ENCODE measurements around the gene TAX1BP1.

TAX1BP1 gene

DNA sequence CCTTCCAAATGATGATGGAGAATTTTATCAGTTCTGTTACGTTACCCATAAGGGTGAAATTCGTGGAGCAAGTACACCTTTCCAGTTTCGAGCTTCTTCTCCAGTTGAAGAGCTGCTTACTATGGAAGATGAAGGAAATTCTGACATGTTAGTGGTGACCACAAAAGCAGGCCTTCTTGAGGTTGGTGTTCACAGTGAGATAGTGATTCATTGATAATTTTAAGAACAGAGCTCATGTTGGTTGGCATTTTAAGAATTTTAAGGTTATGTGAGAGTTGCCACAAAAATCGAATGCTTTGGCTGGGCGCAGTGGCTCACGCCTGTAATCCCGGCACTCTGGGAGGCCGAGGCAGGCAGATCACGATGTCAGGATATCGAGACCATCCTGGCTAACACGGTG lies 25.9 kb downstream of the TAX1BP1 start:
- no peak overlapping the region for H3K9ac ChIP-seq (ENCODE audit: low read length)
- peaks cover 3% of the 10 kb centered on the region for H3K4me1 ChIP-seq (ENCODE audit: control insufficient read depth, insufficient read depth, low read length)
- no peaks in the 10 kb centered on the region for H3K27me3 ChIP-seq (ENCODE audit: control insufficient read depth, insufficient read depth, low read length)
- no peak overlapping the region for H3K4me3 ChIP-seq (ENCODE audit: low read length)
- H3K27ac ChIP-seq (ENCODE audit: low read depth, low read length): no peak overlapping the region
- H3K36me3 ChIP-seq (ENCODE audit: control insufficient read depth, insufficient read depth, low read length): no peaks in the 10 kb centered on the region

DNA sequence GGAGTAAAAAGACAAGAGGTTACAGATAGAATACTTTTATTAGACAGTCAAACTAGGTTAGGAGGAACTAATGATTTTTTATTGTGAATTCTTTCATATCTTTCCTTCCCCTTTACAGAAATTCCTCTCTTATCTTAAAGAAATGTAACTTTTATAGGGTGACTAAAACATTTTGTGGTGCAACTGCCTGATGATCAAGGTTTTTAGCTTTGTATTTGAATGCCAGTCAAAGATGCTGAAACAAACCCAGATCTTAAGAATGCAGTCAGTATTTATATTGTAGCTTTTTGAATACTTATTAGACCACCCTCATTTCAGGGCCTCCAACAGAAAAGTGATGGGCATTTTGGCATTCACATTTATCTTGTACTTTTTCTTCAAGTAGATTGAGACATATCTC lies 27.4 kb downstream of the TAX1BP1 start:
- Histone ChIP-seq H3K27ac (ENCODE audit: low read depth, low read length) (no peak overlapping the region), H3K4me3 (ENCODE audit: low read length) (no peak overlapping the region)

DNA sequence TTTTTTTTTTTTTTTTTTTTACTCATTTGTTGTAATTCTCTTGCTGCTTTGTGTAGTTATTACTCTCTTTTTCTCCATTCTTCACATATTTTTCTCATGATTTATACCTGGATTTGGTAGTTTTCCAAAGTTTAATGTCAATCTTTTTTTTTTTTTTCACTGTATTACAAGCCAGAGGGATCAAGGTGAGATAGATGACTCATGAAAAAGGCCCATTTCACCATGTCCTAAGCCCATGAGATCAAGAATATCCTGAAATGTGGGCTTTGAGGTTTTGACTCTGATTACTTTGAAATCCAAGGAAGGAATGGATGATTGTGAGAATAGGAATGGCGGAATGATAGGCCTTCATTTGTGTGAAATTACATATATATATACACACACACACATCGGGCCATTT lies 31.1 kb downstream of the TAX1BP1 start:
- Histone ChIP-seq H3K4me1 (ENCODE audit: control insufficient read depth, insufficient read depth, low read length) (no peaks in the 10 kb centered on the region), H3K27me3 (ENCODE audit: control insufficient read depth, insufficient read depth, low read length) (no peaks in the 10 kb centered on the region), H3K4me3 (ENCODE audit: low read length) (no peak overlapping the region), H3K27ac (ENCODE audit: low read depth, low read length) (no peak overlapping the region), H3K9ac (ENCODE audit: low read length) (no peak overlapping the region), H3K36me3 (ENCODE audit: control insufficient read depth, insufficient read depth, low read length) (no peaks in the 10 kb centered on the region)

More for the DNA sequence above, 27.4 kb downstream of the TAX1BP1 start:
- peaks cover 3% of the 10 kb centered on the region for H3K4me1 ChIP-seq (ENCODE audit: control insufficient read depth, insufficient read depth, low read length)
- no peaks in the 10 kb centered on the region for H3K27me3 ChIP-seq (ENCODE audit: control insufficient read depth, insufficient read depth, low read length)
- H3K9ac ChIP-seq (ENCODE audit: low read length): no peak overlapping the region
- no peaks in the 10 kb centered on the region for H3K36me3 ChIP-seq (ENCODE audit: control insufficient read depth, insufficient read depth, low read length)

DNA sequence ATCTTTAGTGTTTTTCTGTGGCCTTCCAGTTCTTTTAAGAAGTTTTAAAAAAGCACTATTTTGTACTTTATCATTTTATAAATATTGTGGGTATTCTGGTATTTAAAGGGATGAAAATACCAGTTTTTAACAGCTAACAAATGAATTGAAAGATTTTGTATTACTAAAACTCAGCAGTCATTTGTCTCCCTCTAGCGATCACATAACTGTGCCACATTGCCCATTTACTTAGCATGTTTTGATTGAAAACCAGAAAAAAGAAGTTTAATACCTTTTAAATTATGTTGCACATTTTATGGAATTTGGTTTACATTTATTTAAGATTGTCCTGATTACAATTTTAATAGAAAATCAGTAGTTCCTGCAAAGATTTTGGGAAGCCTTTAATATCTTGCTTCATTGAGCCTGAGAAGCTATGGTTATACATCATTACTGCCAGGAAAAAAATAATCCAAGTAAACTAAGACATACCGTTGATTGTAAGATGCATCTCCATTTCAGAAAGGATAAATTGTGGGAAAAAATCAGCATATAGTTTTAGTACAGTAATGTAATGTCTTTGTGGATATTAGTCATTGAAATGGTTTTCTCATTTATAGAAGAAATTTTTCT lies 34.9 kb downstream of the TAX1BP1 start:
- Histone ChIP-seq H3K27me3 (ENCODE audit: control insufficient read depth, insufficient read depth, low read length) (no peaks in the 10 kb centered on the region), H3K36me3 (ENCODE audit: control insufficient read depth, insufficient read depth, low read length) (no peaks in the 10 kb centered on the region), H3K9ac (ENCODE audit: low read length) (no peak overlapping the region), H3K27ac (ENCODE audit: low read depth, low read length) (no peak overlapping the region), H3K4me3 (ENCODE audit: low read length) (no peak overlapping the region), H3K4me1 (ENCODE audit: control insufficient read depth, insufficient read depth, low read length) (no peaks in the 10 kb centered on the region)

DNA sequence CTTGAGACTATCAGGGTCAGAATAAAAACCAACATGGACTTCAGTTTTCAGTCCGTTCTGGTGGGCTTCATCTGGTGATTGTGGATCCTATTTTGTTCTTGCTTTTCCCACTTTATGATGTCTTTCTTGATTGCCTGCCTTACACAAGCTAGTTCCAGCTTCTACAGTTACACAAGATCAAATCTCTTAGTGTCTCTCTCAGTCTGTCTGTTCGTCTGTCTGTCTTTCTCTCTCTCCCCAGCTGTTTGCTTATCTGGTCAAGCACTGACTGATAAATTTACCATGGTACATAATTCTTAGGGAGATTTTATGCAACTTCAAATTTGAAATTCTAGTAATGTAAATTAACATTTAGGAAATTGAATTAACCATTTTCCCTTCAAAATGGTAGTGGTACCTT lies 35.8 kb downstream of the TAX1BP1 start:
- Histone ChIP-seq H3K36me3 (ENCODE audit: control insufficient read depth, insufficient read depth, low read length) (no peaks in the 10 kb centered on the region), H3K4me3 (ENCODE audit: low read length) (no peak overlapping the region), H3K4me1 (ENCODE audit: control insufficient read depth, insufficient read depth, low read length) (no peaks in the 10 kb centered on the region)

DNA sequence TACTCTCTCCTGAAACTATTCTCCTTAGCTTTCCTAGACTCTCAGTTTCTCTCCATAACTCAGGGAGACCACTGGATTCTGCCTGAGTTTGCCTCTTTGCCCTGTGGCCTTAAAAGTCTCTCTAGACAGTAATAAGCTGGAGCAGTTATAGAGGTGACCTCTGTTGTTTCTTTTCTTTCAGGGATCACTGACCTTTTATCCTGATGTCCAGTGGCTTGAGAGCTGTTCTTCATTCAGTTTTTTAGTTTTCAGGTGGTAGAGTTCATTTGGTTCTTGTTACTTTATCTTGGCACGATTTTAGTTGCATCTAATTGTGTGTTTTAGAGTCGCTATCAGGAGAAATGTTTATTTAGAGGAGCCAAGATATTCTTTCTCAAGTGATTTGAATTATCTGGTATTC lies 37.7 kb downstream of the TAX1BP1 start:
- no peak overlapping the region for H3K27ac ChIP-seq (ENCODE audit: low read depth, low read length)
- H3K27me3 ChIP-seq (ENCODE audit: control insufficient read depth, insufficient read depth, low read length): no peaks in the 10 kb centered on the region
- no peak overlapping the region for H3K9ac ChIP-seq (ENCODE audit: low read length)
- no peak overlapping the region for H3K4me3 ChIP-seq (ENCODE audit: low read length)
- H3K4me1 ChIP-seq (ENCODE audit: control insufficient read depth, insufficient read depth, low read length): no peaks in the 10 kb centered on the region
- no peaks in the 10 kb centered on the region for H3K36me3 ChIP-seq (ENCODE audit: control insufficient read depth, insufficient read depth, low read length)

More for the DNA sequence above, 35.8 kb downstream of the TAX1BP1 start:
- no peak overlapping the region for H3K9ac ChIP-seq (ENCODE audit: low read length)
- no peak overlapping the region for H3K27ac ChIP-seq (ENCODE audit: low read depth, low read length)
- H3K27me3 ChIP-seq (ENCODE audit: control insufficient read depth, insufficient read depth, low read length): no peaks in the 10 kb centered on the region

DNA sequence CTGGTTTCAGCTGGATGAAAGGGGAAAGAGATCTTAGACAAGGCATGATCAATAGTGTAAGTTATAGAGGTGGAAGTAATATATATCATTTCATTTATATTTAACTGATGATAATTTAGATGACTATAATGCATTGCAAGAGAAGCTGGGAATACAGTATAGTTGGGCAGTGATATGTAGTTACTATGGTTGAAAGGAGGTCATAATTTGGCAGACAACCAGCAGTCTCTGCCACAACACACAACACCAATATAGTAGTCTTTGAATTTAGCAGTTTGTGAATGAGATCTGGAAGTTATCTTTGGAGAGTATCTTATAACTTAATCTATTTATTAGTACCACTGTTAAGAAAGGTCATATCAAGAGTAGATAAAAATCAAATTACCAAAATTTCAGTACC lies 39.9 kb downstream of the TAX1BP1 start:
- H3K36me3 ChIP-seq (ENCODE audit: control insufficient read depth, insufficient read depth, low read length): no peaks in the 10 kb centered on the region
- H3K4me3 ChIP-seq (ENCODE audit: low read length): no peak overlapping the region
- H3K4me1 ChIP-seq (ENCODE audit: control insufficient read depth, insufficient read depth, low read length): peaks cover 2% of the 10 kb centered on the region
- H3K9ac ChIP-seq (ENCODE audit: low read length): no peak overlapping the region
- no peak overlapping the region for H3K27ac ChIP-seq (ENCODE audit: low read depth, low read length)
- H3K27me3 ChIP-seq (ENCODE audit: control insufficient read depth, insufficient read depth, low read length): no peaks in the 10 kb centered on the region

DNA sequence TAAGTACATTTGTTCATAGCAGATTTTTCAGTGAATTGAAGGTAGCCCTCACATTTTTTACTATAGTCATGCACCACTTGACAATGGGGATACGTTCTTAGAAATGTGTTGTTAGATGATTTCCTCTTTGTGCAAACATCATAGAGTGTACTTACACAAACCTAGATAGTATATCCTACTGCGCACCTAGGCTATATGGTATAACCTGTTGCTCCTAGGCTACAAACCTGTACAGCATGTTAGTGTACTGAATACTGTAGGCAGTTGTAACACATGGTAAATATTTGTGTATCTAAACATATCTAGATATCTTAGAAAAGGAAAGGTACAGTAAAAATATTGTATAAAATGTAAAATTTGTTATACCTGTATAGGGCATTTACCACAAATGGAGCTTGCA lies 41.2 kb downstream of the TAX1BP1 start:
- H3K36me3 ChIP-seq (ENCODE audit: control insufficient read depth, insufficient read depth, low read length): peaks cover 4% of the 10 kb centered on the region
- no peak overlapping the region for H3K9ac ChIP-seq (ENCODE audit: low read length)
- H3K27me3 ChIP-seq (ENCODE audit: control insufficient read depth, insufficient read depth, low read length): no peaks in the 10 kb centered on the region
- no peak overlapping the region for H3K4me3 ChIP-seq (ENCODE audit: low read length)
- no peak overlapping the region for H3K27ac ChIP-seq (ENCODE audit: low read depth, low read length)
- H3K4me1 ChIP-seq (ENCODE audit: control insufficient read depth, insufficient read depth, low read length): peaks cover 2% of the 10 kb centered on the region

DNA sequence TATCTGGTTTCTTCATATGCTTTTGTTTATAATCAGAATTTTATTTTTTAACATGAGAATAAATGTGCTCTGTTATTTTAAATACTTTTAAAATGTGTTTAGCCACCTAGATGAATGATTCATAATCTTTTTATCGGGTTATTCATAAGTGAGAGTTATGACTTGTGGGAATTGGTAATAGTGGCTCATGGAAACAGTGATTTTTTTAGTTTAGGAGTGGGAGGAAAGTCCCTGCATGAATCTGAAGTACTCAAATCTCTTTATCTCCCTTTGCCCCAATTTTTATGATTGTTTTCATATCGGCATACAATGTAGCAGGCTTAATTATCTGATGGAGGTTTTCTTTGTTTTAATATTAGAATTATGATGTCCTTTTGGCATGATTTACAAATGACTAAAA lies 42.9 kb downstream of the TAX1BP1 start:
- Histone ChIP-seq H3K4me1 (ENCODE audit: control insufficient read depth, insufficient read depth, low read length) (peaks cover 2% of the 10 kb centered on the region), H3K9ac (ENCODE audit: low read length) (no peak overlapping the region), H3K36me3 (ENCODE audit: control insufficient read depth, insufficient read depth, low read length) (peaks cover 4% of the 10 kb centered on the region), H3K27me3 (ENCODE audit: control insufficient read depth, insufficient read depth, low read length) (no peaks in the 10 kb centered on the region), H3K27ac (ENCODE audit: low read depth, low read length) (no peak overlapping the region), H3K4me3 (ENCODE audit: low read length) (no peak overlapping the region)

DNA sequence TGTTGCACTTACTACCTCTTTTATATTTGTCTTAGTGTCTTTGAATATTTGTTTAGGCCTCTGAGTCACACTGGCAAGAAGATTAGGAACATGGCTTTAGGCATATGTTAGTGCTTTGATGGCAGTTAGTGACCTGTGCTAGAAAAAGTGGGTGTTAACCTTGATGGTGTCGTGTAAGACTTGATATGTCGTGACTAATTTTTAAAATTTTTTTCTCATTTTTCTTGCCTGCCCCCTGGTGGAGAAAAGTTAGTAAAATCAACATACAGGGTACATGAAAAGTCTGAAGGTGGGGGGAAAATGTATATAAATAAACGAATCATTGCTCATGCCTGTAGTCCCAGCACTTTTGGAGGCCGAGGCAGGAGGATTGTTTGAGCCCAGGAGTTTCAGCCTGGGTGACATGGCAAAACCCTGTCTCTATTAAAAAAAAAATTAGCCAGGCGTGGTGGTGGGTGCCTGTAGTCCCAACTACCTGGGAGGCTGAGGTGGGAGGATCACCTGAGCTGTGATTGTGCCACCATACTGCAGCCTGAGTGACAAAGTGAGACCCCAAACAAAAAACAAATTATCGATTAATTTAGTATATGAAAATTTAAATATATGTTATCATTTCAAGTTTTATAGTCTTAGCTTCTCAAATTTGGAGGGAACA lies 44.6 kb downstream of the TAX1BP1 start:
- H3K4me1 ChIP-seq (ENCODE audit: control insufficient read depth, insufficient read depth, low read length): peaks cover 2% of the 10 kb centered on the region
- H3K9ac ChIP-seq (ENCODE audit: low read length): no peak overlapping the region
- peaks cover 4% of the 10 kb centered on the region for H3K36me3 ChIP-seq (ENCODE audit: control insufficient read depth, insufficient read depth, low read length)
- H3K4me3 ChIP-seq (ENCODE audit: low read length): no peak overlapping the region
- H3K27me3 ChIP-seq (ENCODE audit: control insufficient read depth, insufficient read depth, low read length): no peaks in the 10 kb centered on the region
- H3K27ac ChIP-seq (ENCODE audit: low read depth, low read length): no peak overlapping the region

DNA sequence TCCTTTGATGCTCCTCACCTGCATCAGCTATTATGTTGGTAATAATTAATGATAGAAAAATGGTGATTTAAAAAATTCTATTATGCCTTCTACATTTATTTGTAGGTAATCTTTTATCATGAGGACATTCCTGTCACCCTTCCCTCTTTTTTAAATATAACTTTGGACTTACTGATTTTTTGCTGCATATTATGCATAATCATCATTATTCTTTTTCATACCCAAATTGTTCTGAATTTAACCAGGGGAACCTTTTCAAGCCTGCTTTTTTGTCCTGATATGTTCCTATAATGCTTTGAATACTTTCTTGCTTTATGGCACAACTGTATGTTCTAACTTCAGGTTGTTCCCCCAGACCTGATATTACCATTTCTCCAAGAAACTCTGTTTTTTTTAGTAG lies 48.5 kb downstream of the TAX1BP1 start:
- Histone ChIP-seq H3K4me3 (ENCODE audit: low read length) (no peak overlapping the region), H3K36me3 (ENCODE audit: control insufficient read depth, insufficient read depth, low read length) (peaks cover 4% of the 10 kb centered on the region), H3K9ac (ENCODE audit: low read length) (no peak overlapping the region), H3K4me1 (ENCODE audit: control insufficient read depth, insufficient read depth, low read length) (no peaks in the 10 kb centered on the region), H3K27me3 (ENCODE audit: control insufficient read depth, insufficient read depth, low read length) (no peaks in the 10 kb centered on the region), H3K27ac (ENCODE audit: low read depth, low read length) (no peak overlapping the region)

DNA sequence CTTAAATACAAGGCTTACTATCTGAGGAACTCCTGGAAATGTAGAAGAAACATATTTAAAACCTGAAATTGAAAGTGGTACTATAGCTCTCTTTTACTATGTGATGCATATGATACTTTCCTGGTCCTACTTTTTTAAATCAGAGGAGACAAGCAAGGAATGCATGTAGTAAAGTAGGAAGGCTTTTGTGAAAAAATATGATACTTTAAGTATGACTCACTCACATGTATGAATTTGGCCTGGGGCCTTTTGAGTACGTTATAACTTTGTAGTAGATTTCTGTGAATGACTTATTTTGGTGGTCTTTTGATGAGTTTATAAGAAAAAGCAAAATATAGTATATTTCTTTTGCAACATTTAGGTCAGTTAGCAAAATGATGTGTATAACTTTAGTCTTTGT lies 53.8 kb downstream of the TAX1BP1 start:
- no peaks in the 10 kb centered on the region for H3K36me3 ChIP-seq (ENCODE audit: control insufficient read depth, insufficient read depth, low read length)
- H3K4me1 ChIP-seq (ENCODE audit: control insufficient read depth, insufficient read depth, low read length): no peaks in the 10 kb centered on the region

DNA sequence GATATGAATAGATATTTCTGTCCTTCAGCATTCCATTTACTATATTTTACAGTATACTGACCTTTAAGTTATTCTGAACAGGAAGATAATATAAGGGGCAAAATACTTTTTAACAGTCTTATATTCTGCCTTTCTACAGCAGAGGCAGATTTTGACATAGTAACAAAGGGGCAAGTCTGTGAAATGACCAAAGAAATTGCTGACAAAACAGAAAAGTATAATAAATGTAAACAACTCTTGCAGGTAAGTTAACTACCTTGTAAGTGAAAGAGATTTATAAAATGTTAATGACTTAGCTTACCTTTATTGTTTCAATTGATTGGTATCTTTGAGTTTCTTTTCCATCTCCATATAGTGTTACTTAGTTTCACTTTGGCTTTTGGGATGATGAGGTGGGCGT lies 56.0 kb downstream of the TAX1BP1 start:
- Histone ChIP-seq H3K9ac (ENCODE audit: low read length) (no peak overlapping the region), H3K4me3 (ENCODE audit: low read length) (no peak overlapping the region), H3K36me3 (ENCODE audit: control insufficient read depth, insufficient read depth, low read length) (no peaks in the 10 kb centered on the region)

More for the DNA sequence above, 53.8 kb downstream of the TAX1BP1 start:
- H3K4me3 ChIP-seq (ENCODE audit: low read length): no peak overlapping the region
- H3K27me3 ChIP-seq (ENCODE audit: control insufficient read depth, insufficient read depth, low read length): no peaks in the 10 kb centered on the region
- no peak overlapping the region for H3K9ac ChIP-seq (ENCODE audit: low read length)
- H3K27ac ChIP-seq (ENCODE audit: low read depth, low read length): no peak overlapping the region

More for the DNA sequence above, 56.0 kb downstream of the TAX1BP1 start:
- H3K4me1 ChIP-seq (ENCODE audit: control insufficient read depth, insufficient read depth, low read length): no peaks in the 10 kb centered on the region
- H3K27ac ChIP-seq (ENCODE audit: low read depth, low read length): no peak overlapping the region
- no peaks in the 10 kb centered on the region for H3K27me3 ChIP-seq (ENCODE audit: control insufficient read depth, insufficient read depth, low read length)
